ENCODE data around the gene FKBP7.
A peak's percentile ranks its signal among the peaks of the same experiment; 100 is the strongest.
"Not testable (repeated sequence)": the region's sequence is repeated elsewhere in the genome, so short reads cannot be mapped to it uniquely, and the experiment has no call there.

Gene FKBP7, protein sequence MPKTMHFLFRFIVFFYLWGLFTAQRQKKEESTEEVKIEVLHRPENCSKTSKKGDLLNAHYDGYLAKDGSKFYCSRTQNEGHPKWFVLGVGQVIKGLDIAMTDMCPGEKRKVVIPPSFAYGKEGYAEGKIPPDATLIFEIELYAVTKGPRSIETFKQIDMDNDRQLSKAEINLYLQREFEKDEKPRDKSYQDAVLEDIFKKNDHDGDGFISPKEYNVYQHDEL

DNA sequence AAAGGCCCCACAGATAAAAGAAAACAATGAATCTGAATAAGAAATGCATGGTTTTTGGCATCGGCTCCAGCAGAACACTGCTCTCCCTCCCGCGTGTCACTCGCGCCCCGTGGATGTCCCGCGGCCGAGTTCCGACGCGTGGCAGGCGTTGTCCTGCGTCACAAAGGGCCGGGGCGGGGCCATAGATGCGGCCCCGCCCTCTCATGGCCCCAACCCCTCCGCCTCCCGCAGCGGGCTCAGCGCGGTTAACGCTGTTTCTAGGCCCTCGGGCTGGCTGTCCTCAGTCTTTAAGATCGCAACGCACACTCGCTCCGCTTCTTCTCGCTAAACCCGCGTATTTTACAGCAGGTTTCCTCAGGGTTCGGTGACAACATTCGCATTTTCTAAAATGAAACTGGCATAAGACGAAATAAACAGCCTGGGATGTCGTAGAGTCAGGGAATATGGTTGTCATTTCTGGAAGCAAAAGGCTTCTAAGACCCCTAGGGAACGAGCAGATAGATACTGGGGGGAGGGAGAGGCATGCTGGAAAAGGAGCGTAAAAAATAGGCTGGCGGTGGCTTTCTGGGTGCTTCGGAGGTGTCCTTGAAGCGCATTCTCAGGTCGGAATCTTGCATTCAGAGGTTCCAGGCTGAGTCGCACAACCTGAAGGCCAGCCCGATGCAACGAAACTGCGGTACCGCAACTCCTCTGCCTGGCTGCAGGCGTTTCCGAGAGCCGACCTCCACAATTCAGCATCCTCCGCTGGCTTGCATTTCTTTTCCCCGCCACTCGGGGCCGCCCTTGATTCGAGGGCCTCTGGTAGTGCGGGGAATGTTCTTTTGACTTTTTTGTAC lies at the start of gene FKBP7:
TSS of gene FKBP7 (minus strand) at position 162 of the 836 bp plus-strand sequence. CDS start at position 61, 101 bp downstream.
- DNase-seq (ENCODE audit: low read depth in 2 of 3, low spot score in 2 of 3) = peak; percentile 52 to 58 (median 54)

- DNase-seq (ENCODE audit: low read depth in 2 of 3, low spot score in 2 of 3) = no peak
These were observed 49.2 kb upstream of the FKBP7 start for GRCh38 chr2:178527592-178527991.

- DNase-seq (ENCODE audit: low read depth in 2 of 3, low spot score in 2 of 3) = no peak
These were observed 47.9 kb upstream of the FKBP7 start for GRCh38 chr2:178526256-178526655.

DNA sequence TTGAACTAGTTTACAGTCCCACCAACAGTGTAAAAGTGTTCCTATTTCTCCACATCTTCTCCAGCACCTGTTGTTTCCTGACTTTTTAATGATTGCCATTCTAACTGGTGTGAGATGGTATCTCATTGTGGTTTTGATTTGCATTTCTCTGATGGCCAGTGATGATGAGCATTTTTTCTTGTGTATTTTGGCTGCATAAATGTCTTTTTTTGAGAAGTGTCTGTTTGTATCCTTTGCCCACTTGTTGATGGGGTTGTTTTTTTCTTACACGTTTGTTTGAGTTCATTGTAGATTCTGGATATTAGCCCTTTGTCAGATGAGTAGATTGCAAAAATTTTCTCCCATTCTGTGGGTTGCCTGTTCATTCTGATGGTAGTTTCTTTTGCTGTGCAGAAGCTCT lies 47.1 kb upstream of the FKBP7 start:
- DNase-seq (ENCODE audit: low read depth in 2 of 3, low spot score in 2 of 3) = not testable (repeated sequence)

- not testable (repeated sequence) for DNase-seq (ENCODE audit: low read depth in 2 of 3, low spot score in 2 of 3)
These were observed 46.6 kb upstream of the FKBP7 start for GRCh38 chr2:178525010-178525409.

DNA sequence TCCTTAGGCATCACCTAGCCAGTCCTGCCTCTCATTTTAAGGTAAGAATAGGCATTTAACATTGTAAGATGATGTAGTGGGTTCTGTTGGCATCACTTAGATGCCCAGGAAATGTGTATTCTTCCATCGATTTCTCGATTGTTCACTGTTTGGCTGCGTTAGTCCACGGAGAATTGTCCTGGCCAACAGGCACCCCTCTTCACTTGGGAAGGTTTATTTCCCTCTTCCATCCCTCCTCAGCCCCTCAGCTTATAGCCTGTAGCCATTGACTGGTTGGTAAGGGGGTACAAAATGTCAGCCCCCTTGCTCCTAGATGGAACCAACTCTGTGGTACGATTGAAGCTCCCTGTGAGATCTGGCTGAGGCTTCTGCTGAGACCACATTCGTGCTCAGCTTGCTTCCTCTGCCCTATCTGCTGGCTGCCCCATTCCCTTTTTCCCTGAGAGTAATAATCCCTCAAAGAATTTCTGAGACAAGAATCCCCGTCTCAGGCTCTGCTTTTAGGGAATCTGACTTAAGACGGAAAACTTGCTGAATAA lies 45.3 kb upstream of the FKBP7 start:
- no peak for DNase-seq (ENCODE audit: low read depth in 2 of 3, low spot score in 2 of 3)

GRCh38 chr2:178522950-178523595 lies 44.7 kb upstream of the FKBP7 start:
- DNase-seq (ENCODE audit: low read depth in 2 of 3, low spot score in 2 of 3) = peak; percentile 45 to 65 (median 60)

DNA sequence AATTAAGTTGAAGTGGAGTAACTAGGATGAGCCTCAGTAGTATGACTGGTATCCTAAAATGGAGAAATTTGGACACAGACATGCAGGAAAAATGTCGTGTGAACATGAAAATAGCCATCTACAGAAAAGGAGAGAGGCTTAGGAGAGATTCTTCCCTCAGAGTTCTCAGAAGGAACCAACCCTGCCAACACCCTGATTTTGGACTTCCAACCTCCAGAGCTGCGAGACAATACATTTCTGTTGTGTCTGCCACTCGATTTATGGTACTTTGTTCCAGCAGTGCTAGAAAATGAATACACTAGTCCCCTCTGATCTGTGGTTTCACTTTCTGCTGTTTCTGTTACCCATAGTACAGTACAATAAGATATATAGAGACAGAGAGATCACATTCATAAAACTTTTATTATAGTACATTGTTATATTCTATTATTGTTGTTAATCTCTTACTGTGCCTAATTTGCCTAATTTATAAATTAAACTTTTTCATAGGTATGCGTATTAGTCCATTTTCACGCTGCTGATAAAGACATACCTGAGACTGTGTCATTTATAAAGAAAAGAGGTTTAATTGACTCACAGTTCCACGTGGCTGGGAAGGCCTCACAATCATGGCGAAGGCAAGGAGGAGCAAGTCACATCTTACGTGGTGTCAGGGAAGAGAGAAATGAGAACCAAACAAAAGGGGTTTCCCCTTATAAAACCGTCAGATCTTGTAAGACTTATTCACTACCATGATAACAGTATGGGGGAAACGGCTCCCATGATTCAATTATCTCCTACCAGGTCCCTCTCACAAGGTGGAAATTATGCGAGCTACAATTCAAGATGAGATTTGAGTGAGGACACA lies 43.1 kb upstream of the FKBP7 start:
- no peak for DNase-seq (ENCODE audit: low read depth in 2 of 3, low spot score in 2 of 3)

DNA sequence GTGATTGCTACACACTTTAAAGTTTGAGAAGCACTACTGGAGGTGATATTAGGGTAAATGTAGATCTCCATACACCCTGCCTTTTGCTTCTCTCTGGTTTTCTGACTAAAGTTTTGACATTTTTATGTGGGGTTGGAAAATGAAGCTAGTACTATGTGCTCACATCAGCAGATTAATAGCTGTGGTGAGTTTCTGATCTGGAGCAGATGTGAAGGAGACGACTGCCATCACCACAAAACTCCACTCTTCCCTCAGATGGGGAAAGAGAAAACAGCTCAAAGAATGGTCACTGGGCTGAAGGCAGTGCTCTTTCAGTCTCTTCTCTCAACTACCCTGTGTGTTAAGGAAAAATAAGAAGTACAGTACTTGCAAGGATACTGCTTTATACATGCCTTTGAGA lies 39.1 kb upstream of the FKBP7 start:
- no peak for DNase-seq (ENCODE audit: low read depth in 2 of 3, low spot score in 2 of 3)

GRCh38 chr2:178514664-178515063 lies 36.3 kb upstream of the FKBP7 start:
- DNase-seq (ENCODE audit: low read depth in 2 of 3, low spot score in 2 of 3) = no peak

GRCh38 chr2:178513876-178514275 lies 35.5 kb upstream of the FKBP7 start:
- no peak for DNase-seq (ENCODE audit: low read depth in 2 of 3, low spot score in 2 of 3)

DNA sequence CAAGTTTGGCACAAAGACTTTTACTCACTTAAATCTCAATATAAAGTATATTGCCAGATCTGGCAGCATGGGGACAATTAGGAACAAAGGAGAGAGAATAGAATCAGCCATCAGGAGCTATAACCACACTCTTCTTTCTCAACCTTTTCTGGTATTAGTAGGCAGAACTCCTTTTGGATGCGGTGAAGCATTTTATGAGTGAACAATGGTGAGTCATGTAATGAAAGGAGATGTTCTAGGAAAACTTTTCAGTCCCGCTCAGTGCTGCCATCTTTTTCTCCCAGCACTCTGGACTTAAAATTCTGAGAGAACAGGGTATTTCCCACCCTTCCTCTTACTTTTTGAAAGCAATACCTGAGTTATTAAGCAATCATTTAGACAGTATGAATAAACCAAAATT lies 34.1 kb upstream of the FKBP7 start:
- DNase-seq (ENCODE audit: low read depth in 2 of 3, low spot score in 2 of 3) = no peak

DNA sequence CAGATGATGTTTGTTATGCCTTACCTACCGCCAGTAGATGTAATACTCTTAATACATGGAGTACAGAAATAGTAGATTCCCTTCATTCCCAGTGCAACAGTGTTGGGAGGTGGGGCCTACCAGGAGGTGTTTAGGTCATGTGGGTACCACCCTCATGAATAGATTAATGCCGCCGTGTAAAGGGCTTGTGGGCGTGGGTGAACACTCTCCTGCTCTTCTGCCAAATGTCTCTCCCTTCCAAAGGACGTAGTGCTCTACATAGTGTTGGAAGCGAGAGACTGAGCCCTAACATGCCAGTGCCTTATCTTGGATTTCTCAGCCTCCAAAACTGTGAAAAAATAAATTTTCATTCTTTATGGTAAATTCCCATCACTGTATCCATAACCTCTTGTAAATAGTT lies 32.0 kb upstream of the FKBP7 start:
- DNase-seq (ENCODE audit: low read depth in 2 of 3, low spot score in 2 of 3) = no peak

DNA sequence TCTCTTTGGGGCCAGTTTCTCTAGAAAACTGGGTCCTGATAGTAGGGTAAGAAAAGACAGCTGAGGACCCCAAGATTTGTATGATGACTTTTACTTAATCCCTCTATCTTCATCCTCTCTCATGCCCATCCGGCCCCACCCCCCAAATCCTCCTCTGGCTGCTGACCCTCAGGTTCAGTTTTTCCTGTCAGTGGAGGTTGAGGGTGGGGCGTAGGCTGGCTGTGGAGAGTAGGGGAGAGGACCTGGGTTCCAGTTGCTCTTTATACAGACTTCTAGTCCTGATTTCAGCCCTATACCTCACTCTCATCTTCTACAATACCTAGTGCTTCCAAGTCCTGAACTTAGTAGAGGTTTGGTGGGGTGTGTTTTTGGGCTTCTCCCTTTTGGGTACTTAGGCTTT lies 30.2 kb upstream of the FKBP7 start:
- no peak for DNase-seq (ENCODE audit: low read depth in 2 of 3, low spot score in 2 of 3)

DNA sequence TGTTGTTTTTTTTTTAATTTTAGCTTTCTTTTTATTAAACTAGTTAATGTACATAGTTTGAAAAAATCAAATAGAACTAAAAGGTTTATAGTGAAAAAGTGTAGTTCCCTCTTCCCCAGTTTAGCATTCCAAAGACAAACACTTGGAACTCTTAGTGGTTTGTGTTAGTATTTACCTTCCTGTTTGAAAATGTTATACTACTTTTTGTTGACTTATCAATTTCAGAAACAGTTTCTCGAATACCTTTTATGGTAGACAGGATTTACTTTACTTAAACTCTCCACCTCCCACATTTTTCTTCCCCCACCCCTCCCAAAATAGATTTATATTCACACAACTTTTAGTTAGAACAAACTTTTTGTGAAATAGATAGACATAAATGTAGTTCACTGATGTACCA lies 28.5 kb upstream of the FKBP7 start:
- DNase-seq (ENCODE audit: low read depth in 2 of 3, low spot score in 2 of 3) = no peak

GRCh38 chr2:178506524-178506923 lies 28.1 kb upstream of the FKBP7 start:
- no peak for DNase-seq (ENCODE audit: low read depth in 2 of 3, low spot score in 2 of 3)

GRCh38 chr2:178506101-178506500 lies 27.7 kb upstream of the FKBP7 start:
- DNase-seq (ENCODE audit: low read depth in 2 of 3, low spot score in 2 of 3) = no peak

GRCh38 chr2:178502751-178503150 lies 24.4 kb upstream of the FKBP7 start:
- DNase-seq (ENCODE audit: low read depth in 2 of 3, low spot score in 2 of 3) = no peak

DNA sequence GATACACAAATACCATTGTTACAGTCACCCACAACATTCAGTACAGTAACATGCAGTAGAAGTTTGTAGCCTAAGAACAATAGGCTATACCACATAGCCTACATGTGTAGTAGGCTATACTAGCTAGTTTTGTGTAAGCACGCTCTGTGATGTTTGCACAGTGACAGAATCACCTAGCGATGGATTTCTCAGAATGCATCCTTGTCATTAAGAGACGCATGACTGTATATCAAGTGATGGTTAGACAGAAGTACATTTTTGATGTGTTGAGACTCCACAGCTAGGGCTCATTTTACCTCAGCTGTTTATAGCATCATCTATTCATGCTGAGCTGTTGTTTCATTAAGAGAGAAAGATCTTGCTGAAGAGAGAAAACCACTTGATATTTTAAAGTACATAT lies 21.2 kb upstream of the FKBP7 start:
- no peak for DNase-seq (ENCODE audit: low read depth in 2 of 3, low spot score in 2 of 3)

DNA sequence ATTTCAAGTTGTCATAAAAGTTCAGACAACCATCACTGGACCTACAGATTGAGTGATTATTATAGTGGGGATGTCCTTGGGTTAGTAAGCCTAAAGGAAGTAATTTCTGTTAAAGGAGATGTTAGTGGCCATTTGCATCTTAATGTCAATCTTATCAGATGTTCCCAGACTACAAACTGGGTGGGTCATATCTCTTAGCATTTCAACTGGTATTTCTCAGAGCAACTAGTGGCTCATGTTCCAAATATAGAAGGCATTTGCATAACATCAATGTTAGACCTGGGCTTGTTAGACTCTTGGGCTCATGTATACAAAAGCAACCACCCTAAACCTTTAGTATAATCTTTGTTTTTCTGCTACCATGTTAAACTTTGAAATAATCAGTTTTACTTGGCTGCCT lies 19.7 kb upstream of the FKBP7 start:
- DNase-seq (ENCODE audit: low read depth in 2 of 3, low spot score in 2 of 3) = no peak

DNA sequence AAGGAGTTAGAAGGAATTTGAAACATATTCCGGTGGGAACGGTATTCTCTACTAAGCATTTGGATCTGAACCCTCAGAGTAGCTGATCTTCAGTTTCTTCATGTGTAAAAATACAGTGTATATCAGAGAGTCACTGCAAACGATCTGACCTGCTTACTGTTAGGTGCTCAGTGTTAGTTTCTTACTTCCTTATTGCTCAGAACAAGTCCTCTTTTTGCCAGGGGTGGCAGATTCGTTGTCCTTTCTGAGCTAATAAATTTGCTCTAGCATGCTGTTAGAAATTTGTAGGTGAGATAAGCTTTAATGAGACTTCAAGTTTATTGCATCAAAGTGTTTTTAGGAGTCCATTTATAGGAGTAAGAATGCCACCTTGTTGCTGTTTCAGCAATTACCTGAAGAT lies 17.6 kb upstream of the FKBP7 start:
- DNase-seq (ENCODE audit: low read depth in 2 of 3, low spot score in 2 of 3) = no peak
